ENCODE data around the gene SLC2A13. TPM values are rescaled to one million over a fixed set of nuclear protein-coding genes. Genes with fewer than 3 reads are reported as not detected.

The SLC2A13 gene
- total RNA-seq, 1 experiment from 2014 or later = 12.1 TPM

DNA sequence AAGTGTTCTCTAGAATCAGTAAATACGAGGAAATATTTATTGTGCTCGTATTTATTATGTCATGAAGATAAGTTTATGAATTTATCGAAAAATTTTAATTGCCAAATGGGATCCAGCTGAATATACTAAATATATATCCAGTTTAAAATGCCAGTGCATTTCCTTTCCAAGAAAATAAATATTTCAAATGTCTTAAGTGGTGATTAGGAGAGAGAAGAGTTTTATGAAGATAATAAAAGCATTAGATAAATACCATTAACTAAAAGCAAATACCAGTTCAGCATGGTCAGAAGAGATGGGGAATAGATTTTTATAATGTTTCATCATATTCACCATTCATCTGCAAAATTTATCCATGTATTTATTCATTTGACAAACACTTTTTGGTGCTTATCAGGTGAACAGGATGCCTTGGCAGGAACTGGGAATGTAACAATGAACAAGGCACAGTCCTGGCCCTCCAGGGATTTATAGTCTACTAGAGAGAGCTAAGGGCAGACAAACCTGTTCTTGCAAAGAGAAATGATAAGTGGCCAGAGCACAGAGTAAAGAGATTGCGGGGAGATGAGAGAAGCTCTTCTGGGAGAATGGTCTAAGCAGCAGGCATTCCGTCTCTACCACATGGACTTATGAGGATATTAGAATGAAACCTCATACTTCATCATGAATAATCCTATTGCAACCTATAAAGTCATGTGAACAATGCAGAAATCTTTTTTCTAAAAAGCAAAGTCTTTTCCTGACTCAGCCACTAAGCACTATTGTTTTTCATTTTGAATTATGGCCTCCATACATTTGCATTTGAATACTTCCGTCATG, 342.6 kb downstream of the SLC2A13 start:
- CTCF ChIA-PET = no interaction called here
- ATAC-seq = no peak
- H3K9me3 ChIP-seq (ENCODE audit: control insufficient read depth, insufficient read depth, low read depth, low read length) = no peaks in the 10 kb centered on the region
- DNase-seq (ENCODE audit: low read depth, low spot score) = no peak
- no peaks in the 10 kb centered on the region for H3K36me3 ChIP-seq (ENCODE audit: control insufficient read depth, insufficient read depth, low read length)
- TF ChIP-seq CTCF (IDR thresholded peaks at IDR 0.05) = no peak
- no peak for TF ChIP-seq REST (IDR thresholded peaks at IDR 0.05; ENCODE audit: insufficient read depth in 1 of 2, low read depth in 2 of 2, low read length in 1 of 2)
- TF ChIP-seq POLR2AphosphoS5 (IDR thresholded peaks at IDR 0.05; ENCODE audit: low read depth, low read length) = no peak
- TF ChIP-seq SIN3A (IDR thresholded peaks at IDR 0.05; ENCODE audit: borderline replicate concordance, insufficient read depth, low read depth, low read length) = no peak
- no peak for TF ChIP-seq TCF7L2 (IDR thresholded peaks at IDR 0.05; ENCODE audit: low read depth, low read length)
- H3K27me3 ChIP-seq (ENCODE audit: control insufficient read depth, insufficient read depth, low read length) = no peaks in the 10 kb centered on the region
- POLR2A ChIA-PET = no interaction called here
- no peak overlapping the region for H3K4me3 ChIP-seq (ENCODE audit: low read depth in 2 of 2, low read length in 2 of 2)
- no TSS peak for BruUV-seq (replicated peaks)
- no peak overlapping the region for H3K27ac ChIP-seq (ENCODE audit: low read length)
- in situ Hi-C loops (cut with HindIII; ENCODE audit: low pct_unique_long_range_greater_than_20kb, low sequenced_read_pairs) = no loop called here
- intact Hi-C loops (cut with micrococcal nuclease; ENCODE audit: unreplicated experiment) = no loop called here
- H3K4me1 ChIP-seq (ENCODE audit: control insufficient read depth, insufficient read depth, low read length) = no peaks in the 10 kb centered on the region

DNA sequence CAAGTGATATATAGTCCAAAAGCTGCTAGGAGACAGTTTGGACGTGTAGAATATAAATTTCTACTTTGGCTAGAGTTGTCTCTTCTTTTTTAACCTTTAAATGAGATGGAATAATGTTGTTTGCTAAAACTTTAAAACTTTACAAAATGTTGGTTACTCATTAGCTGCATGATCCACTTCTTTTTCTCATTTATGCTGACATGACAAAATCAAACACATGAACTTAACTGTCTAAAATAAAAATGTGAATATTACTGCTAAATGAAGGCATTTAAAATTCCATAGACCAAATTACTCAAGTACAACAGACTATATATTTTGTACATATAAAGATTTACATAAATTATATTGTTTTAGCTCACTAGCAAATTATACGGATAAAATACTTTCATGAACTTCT, 350.4 kb downstream of the SLC2A13 start:
- Histone ChIP-seq H3K36me3 (ENCODE audit: control insufficient read depth, insufficient read depth, low read length) (no peaks in the 10 kb centered on the region), H3K4me1 (ENCODE audit: control insufficient read depth, insufficient read depth, low read length) (no peaks in the 10 kb centered on the region), H3K27ac (ENCODE audit: low read length) (no peak overlapping the region), H3K27me3 (ENCODE audit: control insufficient read depth, insufficient read depth, low read length) (no peaks in the 10 kb centered on the region), H3K4me3 (ENCODE audit: low read depth in 2 of 2, low read length in 2 of 2) (no peak overlapping the region), H3K9me3 (ENCODE audit: control insufficient read depth, insufficient read depth, low read depth, low read length) (no peaks in the 10 kb centered on the region)
- intact Hi-C loops (cut with micrococcal nuclease; ENCODE audit: unreplicated experiment) (no loop called here), in situ Hi-C loops (cut with HindIII; ENCODE audit: low pct_unique_long_range_greater_than_20kb, low sequenced_read_pairs) (no loop called here)
- no peak for ATAC-seq
- BruUV-seq (replicated peaks) = no TSS peak
- CTCF ChIA-PET = no interaction called here
- no peak for DNase-seq (ENCODE audit: low read depth, low spot score)
- TF ChIP-seq REST (IDR thresholded peaks at IDR 0.05; ENCODE audit: insufficient read depth in 1 of 2, low read depth in 2 of 2, low read length in 1 of 2) (no peak), POLR2AphosphoS5 (IDR thresholded peaks at IDR 0.05; ENCODE audit: low read depth, low read length) (no peak), TCF7L2 (IDR thresholded peaks at IDR 0.05; ENCODE audit: low read depth, low read length) (no peak), SIN3A (IDR thresholded peaks at IDR 0.05; ENCODE audit: borderline replicate concordance, insufficient read depth, low read depth, low read length) (no peak), CTCF (IDR thresholded peaks at IDR 0.05) (no peak)
- POLR2A ChIA-PET = interaction anchor here (0.6 kb wide), 1 partner anchor 422 kb away, joined by 7 read pairs; no protein-coding TSS in a partner anchor
